HEK293 (cell line): ENCODE results near the gene ZCCHC10.
A peak's percentile ranks its signal among the peaks of the same experiment; 100 is the strongest.

Experiments used
- GFI1B ChIP-seq: fragments of 450-650 bp; formaldehyde crosslinking; IDR thresholded peaks from 2 replicates; pipeline ENCODE4 v1.5.1; 2016; ENCODE audit warnings: missing biosample characterization, missing genetic modification characterization
- GLIS1 ChIP-seq: fragments of 450-650 bp; formaldehyde crosslinking; IDR thresholded peaks from 2 replicates; pipeline ENCODE4 v1.5.1; 2016; ENCODE audit warnings: missing biosample characterization, missing genetic modification characterization
- HOXA7 ChIP-seq: sonication (generic); formaldehyde crosslinking; IDR thresholded peaks from 2 replicates; pipeline ENCODE4 v1.8.1; 2022; ENCODE audit warnings: missing genetic modification reagents, borderline replicate concordance
- INSM2 ChIP-seq: fragments of 450-650 bp; formaldehyde crosslinking; IDR thresholded peaks from 2 replicates; pipeline ENCODE4 v1.5.1; 2016; ENCODE audit warnings: missing biosample characterization, missing genetic modification characterization
- KLF7 ChIP-seq: fragments of 450-650 bp; formaldehyde crosslinking; IDR thresholded peaks from 2 replicates; pipeline ENCODE4 v1.5.1; 2016; ENCODE audit warnings: missing biosample characterization, missing genetic modification characterization, borderline replicate concordance
- MEIS1 ChIP-seq: sonication (generic); formaldehyde crosslinking; IDR thresholded peaks from 2 replicates; pipeline ENCODE4 v1.8.1; 2022; ENCODE audit warnings: missing genetic modification reagents, mild to moderate bottlenecking, borderline replicate concordance
- PATZ1 ChIP-seq: fragments of 450-650 bp; formaldehyde crosslinking; IDR thresholded peaks from 2 replicates; pipeline ENCODE4 v1.5.1; 2016; ENCODE audit warnings: missing biosample characterization, missing genetic modification characterization
- PRDM4 ChIP-seq: fragments of 450-650 bp; formaldehyde crosslinking; IDR thresholded peaks from 2 replicates; pipeline ENCODE4 v1.5.1; 2017; ENCODE audit warnings: missing biosample characterization, missing genetic modification characterization
- TCF7L2 ChIP-seq: IDR thresholded peaks from 2 replicates; pipeline ENCODE4 v1.6.1; 2011; ENCODE audit warnings: low read depth, mild to moderate bottlenecking, inconsistent platforms, low read length, moderate library complexity, borderline replicate concordance
- ZFP3 ChIP-seq: fragments of 450-650 bp; formaldehyde crosslinking; IDR thresholded peaks from 2 replicates; pipeline ENCODE4 v1.5.1; 2016; ENCODE audit warnings: low read depth, missing biosample characterization, missing genetic modification characterization
- ZNF155 ChIP-seq: fragments of 450-650 bp; formaldehyde crosslinking; IDR thresholded peaks from 2 replicates; pipeline ENCODE4 v1.5.1; 2016; ENCODE audit warnings: missing biosample characterization, missing genetic modification characterization
- ZNF2 ChIP-seq: fragments of 450-650 bp; formaldehyde crosslinking; IDR thresholded peaks from 2 replicates; pipeline ENCODE4 v1.5.1; 2016; ENCODE audit warnings: missing biosample characterization, missing genetic modification characterization
- ZNF24 ChIP-seq: fragments of 450-650 bp; formaldehyde crosslinking; IDR thresholded peaks from 2 replicates; pipeline ENCODE4 v1.5.1; 2016; ENCODE audit warnings: missing biosample characterization, missing genetic modification characterization
- ZNF26 ChIP-seq: fragments of 450-650 bp; formaldehyde crosslinking; IDR thresholded peaks from 2 replicates; pipeline ENCODE4 v1.5.1; 2016; ENCODE audit warnings: missing biosample characterization, missing genetic modification characterization
- ZNF280C ChIP-seq: fragments of 450-650 bp; formaldehyde crosslinking; IDR thresholded peaks from 2 replicates; pipeline ENCODE4 v1.5.1; 2016; ENCODE audit warnings: missing biosample characterization, missing genetic modification characterization
- ZNF366 ChIP-seq: fragments of 450-650 bp; formaldehyde crosslinking; conservative IDR thresholded peaks from 2 replicates; pipeline ENCODE4 v1.5.1; 2016; ENCODE audit warnings: missing biosample characterization, missing genetic modification characterization
- ZNF394 ChIP-seq: fragments of 450-650 bp; formaldehyde crosslinking; IDR thresholded peaks from 2 replicates; pipeline ENCODE4 v1.5.1; 2016; ENCODE audit warnings: missing biosample characterization, missing genetic modification characterization, mild to moderate bottlenecking, moderate library complexity, borderline replicate concordance
- ZNF404 ChIP-seq: fragments of 450-650 bp; formaldehyde crosslinking; IDR thresholded peaks from 2 replicates; pipeline ENCODE4 v1.5.1; 2017; ENCODE audit warnings: missing biosample characterization, missing genetic modification characterization
- ZNF513 ChIP-seq: fragments of 450-650 bp; IDR thresholded peaks from 2 replicates; pipeline ENCODE4 v1.5.1; 2018; ENCODE audit warnings: missing biosample characterization, missing genetic modification characterization
- ZNF529 ChIP-seq: fragments of 450-650 bp; formaldehyde crosslinking; IDR thresholded peaks from 2 replicates; pipeline ENCODE4 v1.5.1; 2017; ENCODE audit warnings: missing genetic modification characterization, missing biosample characterization; ENCODE audit not compliant: insufficient replicate concordance
- ZNF558 ChIP-seq: fragments of 450-650 bp; formaldehyde crosslinking; IDR thresholded peaks from 2 replicates; pipeline ENCODE4 v1.5.1; 2016; ENCODE audit warnings: missing biosample characterization, missing genetic modification characterization
- ZNF621 ChIP-seq: fragments of 450-650 bp; formaldehyde crosslinking; IDR thresholded peaks from 2 replicates; pipeline ENCODE4 v1.5.1; 2017; ENCODE audit warnings: missing biosample characterization, missing genetic modification characterization
- ZNF623 ChIP-seq: fragments of 450-650 bp; formaldehyde crosslinking; IDR thresholded peaks from 2 replicates; pipeline ENCODE4 v1.5.1; 2016; ENCODE audit warnings: missing biosample characterization, missing genetic modification characterization
- ZNF692 ChIP-seq: fragments of 450-650 bp; formaldehyde crosslinking; IDR thresholded peaks from 2 replicates; pipeline ENCODE4 v1.5.1; 2016; ENCODE audit warnings: missing biosample characterization, missing genetic modification characterization
- ZNF768 ChIP-seq: fragments of 450-650 bp; formaldehyde crosslinking; IDR thresholded peaks from 2 replicates; pipeline ENCODE4 v1.5.1; 2018; ENCODE audit warnings: missing biosample characterization, mild to moderate bottlenecking, missing genetic modification characterization
- ZNF791 ChIP-seq: fragments of 450-650 bp; formaldehyde crosslinking; IDR thresholded peaks from 2 replicates; pipeline ENCODE4 v1.5.1; 2016; ENCODE audit warnings: missing biosample characterization, missing genetic modification characterization
- ZSCAN23 ChIP-seq: fragments of 450-650 bp; formaldehyde crosslinking; IDR thresholded peaks from 2 replicates; pipeline ENCODE4 v1.5.1; 2016; ENCODE audit warnings: missing biosample characterization, missing genetic modification characterization
- ZXDB ChIP-seq: fragments of 450-650 bp; formaldehyde crosslinking; IDR thresholded peaks from 2 replicates; pipeline ENCODE4 v1.5.1; 2016; ENCODE audit warnings: missing biosample characterization, missing genetic modification characterization

Gene ZCCHC10

GRCh38 chr5:132962429-132963021 lies 63.8 kb downstream of the ZCCHC10 start (continued):
- TF ChIP-seq ZNF26 (tag by site-specific recombination), result no peak
- no peak for TF ChIP-seq ZNF529
- TF ChIP-seq ZNF791 (tag by site-specific recombination), result no peak
- no peak for TF ChIP-seq ZNF623
- no peak for TF ChIP-seq MEIS1 (CRISPR knock-in tag)
- no peak for TF ChIP-seq ZNF280C (tag by site-specific recombination)
- TF ChIP-seq INSM2 (tag by site-specific recombination), result no peak
- TF ChIP-seq ZNF24 (tag by site-specific recombination), result no peak
- TF ChIP-seq ZNF513 (tag by site-specific recombination), result no peak
- peak; percentile 74 for TF ChIP-seq PATZ1 (tag by site-specific recombination)
- no peak for TF ChIP-seq KLF7
- TF ChIP-seq ZSCAN23 (tag by site-specific recombination), result no peak
- peak; percentile 29 for TF ChIP-seq ZNF692 (tag by site-specific recombination)
- TF ChIP-seq ZNF558 (tag by site-specific recombination), result peak; percentile 23; the same call in 1 of the 2 replicates
- TF ChIP-seq ZNF155 (tag by site-specific recombination), result no peak
- no peak for TF ChIP-seq ZNF621 (tag by site-specific recombination)
- no peak for TF ChIP-seq HOXA7 (CRISPR knock-in tag)
- no peak for TF ChIP-seq PRDM4 (tag by site-specific recombination)
- TF ChIP-seq ZXDB, result peak; percentile 59
- peak; percentile 77; the same call in 1 of the 2 replicates for TF ChIP-seq ZNF2
- TF ChIP-seq GFI1B (tag by site-specific recombination), result no peak
- TF ChIP-seq ZNF404 (tag by site-specific recombination), result no peak
- peak; percentile 58 for TF ChIP-seq ZNF366 (tag by site-specific recombination)
- peak; percentile 25; the same call in 1 of the 2 replicates for TF ChIP-seq GLIS1 (tag by site-specific recombination)
- TF ChIP-seq TCF7L2, result no peak
- TF ChIP-seq ZFP3, result no peak
- no peak for TF ChIP-seq ZNF768 (tag by site-specific recombination)
- TF ChIP-seq ZNF394, result no peak
